T-cell (primary cell): ENCODE results near the gene AP3M1. TPM values are rescaled to one million over a fixed set of nuclear protein-coding genes. Genes with fewer than 3 reads are reported as not detected.

ENCODE experiments used
- ATAC-seq, 4 experiments: fragments of 200-7000 bp in 3 of 4; fragments of 150-1000 bp in 1 of 4; cut with Tn5 transposase; replicated peaks in 1 of 4; 1 replicate in 3 of 4; 2 replicates in 1 of 4; pipeline ENCODE4 v1.10.0; 2021; ENCODE audit warnings: moderate library complexity in 3 of 4, mild to moderate bottlenecking in 2 of 4, moderate number of reproducible peaks in 1 of 4
- CTCF ChIA-PET, 2 donors: fragments of 300-600 bp; sonication (Branson Sonifier 250); formaldehyde crosslinking; loops; one replicate each; lab custom pipeline; 2022; ENCODE audit warnings: antibody characterized with exemption in 2 of 2; lab: Charles Lee
- POLR2A ChIA-PET, 2 donors: fragments of 300-600 bp; sonication (Branson Sonifier 250); formaldehyde crosslinking; loops; one replicate each; lab custom pipeline; 2022; ENCODE audit warnings: antibody characterized with exemption in 2 of 2; lab: Charles Lee
- DNase-seq, 35 experiments: peaks; one replicate each; pipeline versions ENCODE4 v3.0.0 to v3.0.0-alpha.2; 2013 to 2023
- H3K27ac ChIP-seq: one replicate; pipeline ENCODE4 v1.5.1; 2013; ENCODE audit warnings: low read length
- H3K27me3 ChIP-seq, 2 experiments: replicated peaks in 1 of 2; 1 replicate in 1 of 2; 2 replicates in 1 of 2; pipeline versions ENCODE4 v1.6.1 to v1.7.0; 2013; ENCODE audit warnings: low read length in 1 of 2, mixed read lengths in 1 of 2; ENCODE audit not compliant: control insufficient read depth in 2 of 2, insufficient read depth in 2 of 2; ENCODE audit errors: extremely low read depth in 1 of 2
- H3K36me3 ChIP-seq, 2 donors: 1 replicate in 1 of 2; 2 replicates in 1 of 2; pipeline versions ENCODE4 v1.6.1 to v1.7.0; 2013; ENCODE audit warnings: low read length in 1 of 2; ENCODE audit not compliant: control insufficient read depth in 2 of 2, insufficient read depth in 1 of 2; ENCODE audit errors: extremely low read depth in 1 of 2
- H3K4me1 ChIP-seq, 2 experiments: 1 replicate in 1 of 2; 2 replicates in 1 of 2; pipeline versions ENCODE4 v1.6.1 to v1.7.0; 2013; ENCODE audit warnings: low read length in 2 of 2, mixed read lengths in 1 of 2; ENCODE audit not compliant: insufficient read depth in 2 of 2, control insufficient read depth in 1 of 2; ENCODE audit errors: extremely low read depth in 1 of 2
- H3K4me3 ChIP-seq, 2 donors: 1 replicate in 1 of 2; 2 replicates in 1 of 2; pipeline versions ENCODE4 v1.5.1 to v1.7.0; 2013; ENCODE audit warnings: mild to moderate bottlenecking in 2 of 2, low read length in 1 of 2, moderate library complexity in 1 of 2; ENCODE audit not compliant: control insufficient read depth in 1 of 2; ENCODE audit errors: extremely low read depth in 1 of 2
- H3K9me3 ChIP-seq: 2 replicates; pipeline ENCODE4 v1.7.0; 2013
- H3K27ac Mint-ChIP-seq, 2 donors: one replicate each; pipeline ENCODE4 v1.8.0; 2020 to 2021; ENCODE audit warnings: mild to moderate bottlenecking in 2 of 2, mixed read lengths in 2 of 2
- H3K27me3 Mint-ChIP-seq, 2 donors: one replicate each; pipeline ENCODE4 v1.8.0; 2021 to 2022; ENCODE audit warnings: mixed read lengths in 2 of 2
- H3K36me3 Mint-ChIP-seq: one replicate; pipeline ENCODE4 v1.8.0; 2021; ENCODE audit warnings: mixed read lengths
- H3K4me1 Mint-ChIP-seq, 3 donors: one replicate each; pipeline ENCODE4 v1.8.0; 2020 to 2022; ENCODE audit warnings: mixed read lengths in 3 of 3, mild to moderate bottlenecking in 1 of 3
- H3K4me3 Mint-ChIP-seq, 3 donors: one replicate each; pipeline ENCODE4 v1.8.0; 2020 to 2022; ENCODE audit warnings: mild to moderate bottlenecking in 3 of 3, mixed read lengths in 3 of 3, moderate library complexity in 3 of 3
- H3K9me3 Mint-ChIP-seq, 3 donors: one replicate each; pipeline ENCODE4 v1.8.0; 2020 to 2022; ENCODE audit warnings: mixed read lengths in 3 of 3
- total RNA-seq, 35 experiments: library from RNA in 6 of 35; stranded (reverse) in 6 of 35; fragments of 120-200 nt in 1 of 35; gene quantifications; one replicate each; pipeline versions ENCODE4 v1.2.1 to v1.2.4 and lab custom pipeline; 2013 to 2026

Gene AP3M1
- total RNA-seq, 5 donors from 2014 or later (not counting 1 experiment from before 2014, with no cell fraction given), result 25.8 to 37.1 (median 33.9) TPM

- peaks cover 3 to 34% of the 10 kb centered on the region in 2 donors for H3K36me3 ChIP-seq
- H3K36me3 Mint-ChIP-seq, result peaks cover 46% of the 10 kb centered on the region
- ATAC-seq, result no peak
Measured at GRCh38 chr10:74071157-74071556, 79.5 kb downstream of the AP3M1 start.

More at GRCh38 chr10:74071157-74071556, 79.5 kb downstream of the AP3M1 start:
- POLR2A ChIA-PET, result no interaction called here
- Mint-ChIP-seq H3K4me1 (peaks cover 0 to 2% (median 2%) of the 10 kb centered on the region in 3 donors), H3K9me3 (no peaks in the 10 kb centered on the region), H3K27ac (no peak overlapping the region), H3K27me3 (no peaks in the 10 kb centered on the region), H3K4me3 (no peak overlapping the region)
- no peak for DNase-seq
- H3K4me3 ChIP-seq, result no peak overlapping the region
- no peaks in the 10 kb centered on the region for H3K27me3 ChIP-seq
- no peaks in the 10 kb centered on the region for H3K4me1 ChIP-seq
- H3K9me3 ChIP-seq, result no peaks in the 10 kb centered on the region
- CTCF ChIA-PET, result no interaction called here
- H3K27ac ChIP-seq, result no peak overlapping the region

Other genes with a start within 250 kb of the AP3M1 start
- gene PLAU, start 239.7 kb downstream of the AP3M1 start, total RNA-seq, result 1 to 10 TPM in 2 of 5 donors, under 1 TPM in 1, not detected in 2; 0.63 to 1.1 (median 1.1) TPM
- gene VCL, start 152.7 kb downstream of the AP3M1 start, total RNA-seq, result 10 to 100 TPM; 22.6 to 48.7 (median 27.0) TPM
- 10 to 100 TPM; 20.7 to 32.8 (median 23.6) TPM for gene ADK, start 393 bp upstream of the AP3M1 start, total RNA-seq